ENCODE results near the gene REXO4.

- TF ChIP-seq, protein P1, sequence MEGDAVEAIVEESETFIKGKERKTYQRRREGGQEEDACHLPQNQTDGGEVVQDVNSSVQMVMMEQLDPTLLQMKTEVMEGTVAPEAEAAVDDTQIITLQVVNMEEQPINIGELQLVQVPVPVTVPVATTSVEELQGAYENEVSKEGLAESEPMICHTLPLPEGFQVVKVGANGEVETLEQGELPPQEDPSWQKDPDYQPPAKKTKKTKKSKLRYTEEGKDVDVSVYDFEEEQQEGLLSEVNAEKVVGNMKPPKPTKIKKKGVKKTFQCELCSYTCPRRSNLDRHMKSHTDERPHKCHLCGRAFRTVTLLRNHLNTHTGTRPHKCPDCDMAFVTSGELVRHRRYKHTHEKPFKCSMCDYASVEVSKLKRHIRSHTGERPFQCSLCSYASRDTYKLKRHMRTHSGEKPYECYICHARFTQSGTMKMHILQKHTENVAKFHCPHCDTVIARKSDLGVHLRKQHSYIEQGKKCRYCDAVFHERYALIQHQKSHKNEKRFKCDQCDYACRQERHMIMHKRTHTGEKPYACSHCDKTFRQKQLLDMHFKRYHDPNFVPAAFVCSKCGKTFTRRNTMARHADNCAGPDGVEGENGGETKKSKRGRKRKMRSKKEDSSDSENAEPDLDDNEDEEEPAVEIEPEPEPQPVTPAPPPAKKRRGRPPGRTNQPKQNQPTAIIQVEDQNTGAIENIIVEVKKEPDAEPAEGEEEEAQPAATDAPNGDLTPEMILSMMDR (IDR thresholded peaks at IDR 0.05): no peak
- TF ChIP-seq POLR2A (IDR thresholded peaks at IDR 0.05) (no peak), EP300 (IDR thresholded peaks at IDR 0.05; ENCODE audit: low read depth) (no peak), POLR2AphosphoS5 (IDR thresholded peaks at IDR 0.05) (no peak)
Measured at GRCh38 chr9:133457748-133458147, 39.9 kb upstream of the REXO4 start.

Measured in transverse colon (tissue), 4 donors.